HEK293 (cell line): ENCODE measurements around the gene TANGO6.

Experiments used
- CTCF ChIA-PET: fragments of 350-600 bp; formaldehyde crosslinking; extraction: SDS; loops from one replicate; lab custom pipeline; 2021; ENCODE audit warnings: antibody characterized with exemption; lab: Yijun Ruan, JAX
- POLR2A ChIA-PET: fragments of 300-600 bp; formaldehyde crosslinking; extraction: SDS; loops from one replicate; lab custom pipeline; 2020; ENCODE audit warnings: antibody characterized with exemption, inconsistent platforms; lab: Yijun Ruan, JAX
- H3K27ac ChIP-seq: fragments of 200-500 bp; sonication (Bioruptor generic); 2 replicates; pipeline ENCODE4 v1.5.1; 2014; ENCODE audit warnings: low read depth, low read length, control low read depth, inconsistent platforms; ENCODE audit errors: extremely low read depth
- H3K36me3 ChIP-seq, 2 experiments: fragments of 200-500 bp in 1 of 2; sonication (Bioruptor generic) in 1 of 2; 1 replicate in 1 of 2; 2 replicates in 1 of 2; pipeline ENCODE4 v1.5.1; 2014 to 2017; ENCODE audit warnings: inconsistent platforms in 2 of 2, low read length in 2 of 2; ENCODE audit not compliant: control insufficient read depth in 2 of 2, insufficient read depth in 1 of 2
- H3K4me1 ChIP-seq: fragments of 200-500 bp; sonication (Bioruptor generic); 2 replicates; pipeline ENCODE4 v1.5.1; 2014; ENCODE audit warnings: mild to moderate bottlenecking, low read length, inconsistent platforms; ENCODE audit not compliant: control insufficient read depth, insufficient read depth
- H3K4me3 ChIP-seq: 2 replicates; pipeline ENCODE4 v1.5.1; 2011; ENCODE audit warnings: low read depth, mild to moderate bottlenecking, control low read depth, low read length, moderate library complexity
- H3K9me3 ChIP-seq: fragments of 200-500 bp; sonication (Bioruptor generic); 2 replicates; pipeline ENCODE4 v1.5.1; 2014; ENCODE audit warnings: low read depth, low read length, inconsistent platforms; ENCODE audit not compliant: control insufficient read depth, insufficient read depth
- EGR2 ChIP-seq: fragments of 450-650 bp; formaldehyde crosslinking; IDR thresholded peaks from 2 replicates; pipeline ENCODE4 v1.5.1; 2016; ENCODE audit warnings: low read depth, missing biosample characterization, missing genetic modification characterization
- HIC1 ChIP-seq: fragments of 450-650 bp; formaldehyde crosslinking; IDR thresholded peaks from 2 replicates; pipeline ENCODE4 v1.5.1; 2016; ENCODE audit warnings: missing biosample characterization, missing genetic modification characterization
- HOXD13 ChIP-seq: sonication (generic); formaldehyde crosslinking; IDR thresholded peaks from 2 replicates; pipeline ENCODE4 v1.8.0; 2022; ENCODE audit warnings: missing genetic modification reagents, borderline replicate concordance
- KLF8 ChIP-seq: fragments of 450-650 bp; formaldehyde crosslinking; IDR thresholded peaks from 2 replicates; pipeline ENCODE4 v1.5.1; 2016; ENCODE audit warnings: missing biosample characterization, missing genetic modification characterization
- MYNN ChIP-seq: fragments of 450-650 bp; formaldehyde crosslinking; IDR thresholded peaks from 2 replicates; pipeline ENCODE4 v1.5.1; 2016; ENCODE audit warnings: missing biosample characterization, missing genetic modification characterization, borderline replicate concordance
- PBX3 ChIP-seq: sonication (generic); formaldehyde crosslinking; IDR thresholded peaks from 2 replicates; pipeline ENCODE4 v1.8.1; 2022; ENCODE audit warnings: mild to moderate bottlenecking, moderate library complexity, missing genetic modification reagents
- PRDM6 ChIP-seq: fragments of 450-650 bp; formaldehyde crosslinking; IDR thresholded peaks from 2 replicates; pipeline ENCODE4 v1.5.1; 2017; ENCODE audit warnings: missing biosample characterization, missing genetic modification characterization
- SCRT1 ChIP-seq: fragments of 450-650 bp; formaldehyde crosslinking; IDR thresholded peaks from 2 replicates; pipeline ENCODE4 v1.5.1; 2016; ENCODE audit warnings: missing biosample characterization, missing genetic modification characterization, borderline replicate concordance
- SETDB1 ChIP-seq: IDR thresholded peaks from one replicate; pipeline ENCODE4 v1.6.1; 2017; ENCODE audit warnings: mild to moderate bottlenecking, low read length, moderate library complexity, mixed read lengths; ENCODE audit not compliant: insufficient read length
- SP7 ChIP-seq: fragments of 450-650 bp; formaldehyde crosslinking; IDR thresholded peaks from 2 replicates; pipeline ENCODE4 v1.5.1; 2016; ENCODE audit warnings: missing biosample characterization, missing genetic modification characterization
- ZBTB26 ChIP-seq: fragments of 450-650 bp; formaldehyde crosslinking; optimal IDR thresholded peaks from 2 replicates; pipeline ENCODE3; 2016; ENCODE audit warnings: missing biosample characterization, mild to moderate bottlenecking, missing genetic modification characterization
- ZBTB48 ChIP-seq: fragments of 450-650 bp; formaldehyde crosslinking; IDR thresholded peaks from 2 replicates; pipeline ENCODE4 v1.5.1; 2016; ENCODE audit warnings: missing biosample characterization, missing genetic modification characterization
- ZEB2 ChIP-seq: fragments of 450-650 bp; formaldehyde crosslinking; IDR thresholded peaks from 2 replicates; pipeline ENCODE4 v1.5.1; 2016; ENCODE audit warnings: missing biosample characterization, missing genetic modification characterization
- ZFP69B ChIP-seq: fragments of 450-650 bp; formaldehyde crosslinking; IDR thresholded peaks from 2 replicates; pipeline ENCODE4 v1.5.1; 2016; ENCODE audit warnings: missing biosample characterization, missing genetic modification characterization
- ZIC2 ChIP-seq: fragments of 450-650 bp; formaldehyde crosslinking; IDR thresholded peaks from 2 replicates; pipeline ENCODE4 v1.5.1; 2016; ENCODE audit warnings: missing biosample characterization, missing genetic modification characterization
- ZNF112 ChIP-seq: fragments of 450-650 bp; formaldehyde crosslinking; IDR thresholded peaks from 2 replicates; pipeline ENCODE4 v1.5.0; 2017; ENCODE audit warnings: missing biosample characterization, missing genetic modification characterization
- ZNF175 ChIP-seq: fragments of 450-650 bp; formaldehyde crosslinking; IDR thresholded peaks from 2 replicates; pipeline ENCODE4 v1.5.1; 2016; ENCODE audit warnings: missing biosample characterization, missing genetic modification characterization
- ZNF221 ChIP-seq: fragments of 450-650 bp; formaldehyde crosslinking; IDR thresholded peaks from 2 replicates; pipeline ENCODE4 v1.5.1; 2017; ENCODE audit warnings: missing biosample characterization, missing genetic modification characterization, borderline replicate concordance
- ZNF426 ChIP-seq: fragments of 450-650 bp; formaldehyde crosslinking; IDR thresholded peaks from 2 replicates; pipeline ENCODE4 v1.5.1; 2017; ENCODE audit warnings: missing biosample characterization, missing genetic modification characterization, mild to moderate bottlenecking, inconsistent platforms, moderate library complexity
- ZNF558 ChIP-seq: fragments of 450-650 bp; formaldehyde crosslinking; IDR thresholded peaks from 2 replicates; pipeline ENCODE4 v1.5.1; 2016; ENCODE audit warnings: missing biosample characterization, missing genetic modification characterization
- ZNF561 ChIP-seq: fragments of 450-650 bp; IDR thresholded peaks from 2 replicates; pipeline ENCODE4 v1.5.1; 2018; ENCODE audit warnings: missing biosample characterization, missing genetic modification characterization, borderline replicate concordance
- ZNF623 ChIP-seq: fragments of 450-650 bp; formaldehyde crosslinking; IDR thresholded peaks from 2 replicates; pipeline ENCODE4 v1.5.1; 2016; ENCODE audit warnings: missing biosample characterization, missing genetic modification characterization
- ZNF677 ChIP-seq: fragments of 450-650 bp; IDR thresholded peaks from 2 replicates; pipeline ENCODE4 v1.5.0; 2018; ENCODE audit warnings: missing biosample characterization, mild to moderate bottlenecking, missing genetic modification characterization, moderate library complexity
- ZNF701 ChIP-seq: fragments of 450-650 bp; formaldehyde crosslinking; IDR thresholded peaks from 2 replicates; pipeline ENCODE4 v1.5.1; 2016; ENCODE audit warnings: missing biosample characterization, missing genetic modification characterization
- ZXDB ChIP-seq: fragments of 450-650 bp; formaldehyde crosslinking; IDR thresholded peaks from 2 replicates; pipeline ENCODE4 v1.5.1; 2016; ENCODE audit warnings: missing biosample characterization, missing genetic modification characterization

The TANGO6 gene

GRCh38 chr16:69069504-69069903 is 226.2 kb downstream of the TANGO6 start (continued):
- TF ChIP-seq ZFP69B, result no peak
- no peak for TF ChIP-seq ZNF623 (tag by site-specific recombination)
- no peak for TF ChIP-seq ZNF701 (tag by site-specific recombination)

- CTCF ChIA-PET, result interaction anchor here (0.9 kb wide), 1 partner anchor 41 kb away, joined by 4 read pairs; no protein-coding TSS in a partner anchor
- no peak for TF ChIP-seq PRDM6 (tag by site-specific recombination)
- TF ChIP-seq ZBTB26 (tag by site-specific recombination), result no peak
- TF ChIP-seq ZNF221 (tag by site-specific recombination), result no peak
- no peak for TF ChIP-seq HOXD13 (CRISPR knock-in tag)
- TF ChIP-seq ZNF677 (tag by site-specific recombination), result no peak
- TF ChIP-seq ZNF558 (tag by site-specific recombination), result no peak
- TF ChIP-seq ZNF426 (tag by site-specific recombination), result no peak
- no peak for TF ChIP-seq ZNF112 (tag by site-specific recombination)
- Histone ChIP-seq H3K36me3 (no peaks in the 10 kb centered on the region), H3K9me3 (no peaks in the 10 kb centered on the region), H3K4me3 (no peak overlapping the region), H3K4me1 (peaks cover 8% of the 10 kb centered on the region), H3K27ac (no peak overlapping the region)
- POLR2A ChIA-PET, result no interaction called here
Measured at GRCh38 chr16:69071036-69071435, 227.7 kb downstream of the TANGO6 start.

GRCh38 chr16:69072640-69072974 is 229.3 kb downstream of the TANGO6 start:
- peaks cover 8% of the 10 kb centered on the region for H3K4me1 ChIP-seq

GRCh38 chr16:69073181-69073702 is 229.9 kb downstream of the TANGO6 start:
- CTCF ChIA-PET, result interaction anchor here (0.6 to 2.0 kb wide), 5 partner anchors 8 to 265 kb away, joined by 3 to 6 read pairs (median 4); no protein-coding TSS in a partner anchor
- Histone ChIP-seq H3K4me1 (peaks cover 8% of the 10 kb centered on the region), H3K27ac (no peak overlapping the region), H3K9me3 (no peaks in the 10 kb centered on the region), H3K36me3 (no peaks in the 10 kb centered on the region), H3K4me3 (no peak overlapping the region)
- POLR2A ChIA-PET, result interaction anchor here (0.6 kb wide), 1 partner anchor 229 kb away, joined by 3 read pairs; no protein-coding TSS in a partner anchor
- no peak for TF ChIP-seq ZNF561 (tag by site-specific recombination)
- TF ChIP-seq ZNF175 (tag by site-specific recombination), result no peak
- no peak for TF ChIP-seq EGR2 (tag by site-specific recombination)
- TF ChIP-seq ZNF701 (tag by site-specific recombination), result no peak
- no peak for TF ChIP-seq MYNN (tag by site-specific recombination)
- TF ChIP-seq ZNF112 (tag by site-specific recombination), result no peak
- TF ChIP-seq ZXDB (tag by site-specific recombination), result no peak
- no peak for TF ChIP-seq SCRT1 (tag by site-specific recombination)
- 0 out of 2 replicates have a peak, but pooled peaks have one; percentile 54 for TF ChIP-seq ZEB2 (tag by site-specific recombination)
- no peak for TF ChIP-seq SETDB1
- TF ChIP-seq HIC1 (tag by site-specific recombination), result 0 out of 2 replicates have a peak, but pooled peaks have one; percentile 48
- TF ChIP-seq ZIC2 (tag by site-specific recombination), result peak; percentile 74

More at GRCh38 chr16:69072640-69072974, 229.3 kb downstream of the TANGO6 start:
- Histone ChIP-seq H3K9me3 (no peaks in the 10 kb centered on the region), H3K36me3 (no peaks in the 10 kb centered on the region)
- POLR2A ChIA-PET, result interaction anchor here (0.6 to 1.0 kb wide), 2 partner anchors 38 to 229 kb away, joined by 3 read pairs; no protein-coding TSS in a partner anchor
- CTCF ChIA-PET, result interaction anchor here (0.8 to 2.0 kb wide), 4 partner anchors 9 to 170 kb away, joined by 3 to 6 read pairs (median 4); no protein-coding TSS in a partner anchor
- TF ChIP-seq SP7 (tag by site-specific recombination) (peak; percentile 59; the same call in 1 of the 2 replicates), KLF8 (tag by site-specific recombination) (no peak), PBX3 (CRISPR knock-in tag) (no peak), ZBTB48 (tag by site-specific recombination) (no peak; the same call in 1 of the 2 replicates)
- TF ChIP-seq, all 188 proteins: peak for 1
- H3K4me3 ChIP-seq, result no peak overlapping the region
- no peak overlapping the region for H3K27ac ChIP-seq
